ENCODE measurements around the gene DNAJC3. TPM values are rescaled to one million over a fixed set of nuclear protein-coding genes. Genes with fewer than 3 reads are reported as not detected.

Gene DNAJC3
- total RNA-seq, 1 donor from 2014 or later, result 9.5 TPM

- no peak for DNase-seq
- no peak for TF ChIP-seq CTCF (IDR thresholded peaks at IDR 0.05; ENCODE audit: partially characterized antibody, unreplicated experiment)
- Mint-ChIP-seq H3K36me3 (ENCODE audit: unreplicated experiment) (peaks cover 4% of the 10 kb centered on the region), H3K27ac (ENCODE audit: unreplicated experiment) (no peak overlapping the region), H3K4me1 (ENCODE audit: low read depth, unreplicated experiment) (no peaks in the 10 kb centered on the region), H3K27me3 (ENCODE audit: unreplicated experiment) (peaks cover 2% of the 10 kb centered on the region), H3K9me3 (ENCODE audit: unreplicated experiment) (peaks cover 4% of the 10 kb centered on the region), H3K4me3 (ENCODE audit: unreplicated experiment) (no peak overlapping the region)
Measured at GRCh38 chr13:95793018-95793555, 116.1 kb downstream of the DNAJC3 start.

DNA sequence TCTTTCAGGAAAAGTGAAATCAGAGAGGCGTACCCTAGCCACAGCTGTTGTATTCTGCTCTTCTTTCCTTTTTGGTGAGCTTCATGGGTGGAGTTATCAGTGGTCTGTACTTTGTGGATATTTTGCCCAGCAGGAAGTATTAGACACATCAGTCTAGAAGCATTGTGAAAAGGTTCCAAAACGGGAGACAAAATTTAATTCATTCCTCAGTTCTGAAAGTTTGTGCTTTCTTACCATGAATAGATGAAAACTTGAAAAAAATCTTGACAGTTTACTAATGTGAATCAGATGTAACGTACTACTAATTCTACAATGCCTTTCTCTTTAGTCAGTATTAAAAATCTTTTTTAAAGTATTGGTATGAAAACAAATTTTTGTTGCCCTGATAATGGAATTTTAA lies 116.8 kb downstream of the DNAJC3 start:
- Mint-ChIP-seq H3K4me3 (ENCODE audit: unreplicated experiment) (no peak overlapping the region), H3K9me3 (ENCODE audit: unreplicated experiment) (peaks cover 4% of the 10 kb centered on the region), H3K27ac (ENCODE audit: unreplicated experiment) (no peak overlapping the region), H3K27me3 (ENCODE audit: unreplicated experiment) (peaks cover 2% of the 10 kb centered on the region), H3K36me3 (ENCODE audit: unreplicated experiment) (peaks cover 4% of the 10 kb centered on the region), H3K4me1 (ENCODE audit: low read depth, unreplicated experiment) (no peaks in the 10 kb centered on the region)
- no peak for TF ChIP-seq CTCF (IDR thresholded peaks at IDR 0.05; ENCODE audit: partially characterized antibody, unreplicated experiment)
- DNase-seq, result no peak

DNA sequence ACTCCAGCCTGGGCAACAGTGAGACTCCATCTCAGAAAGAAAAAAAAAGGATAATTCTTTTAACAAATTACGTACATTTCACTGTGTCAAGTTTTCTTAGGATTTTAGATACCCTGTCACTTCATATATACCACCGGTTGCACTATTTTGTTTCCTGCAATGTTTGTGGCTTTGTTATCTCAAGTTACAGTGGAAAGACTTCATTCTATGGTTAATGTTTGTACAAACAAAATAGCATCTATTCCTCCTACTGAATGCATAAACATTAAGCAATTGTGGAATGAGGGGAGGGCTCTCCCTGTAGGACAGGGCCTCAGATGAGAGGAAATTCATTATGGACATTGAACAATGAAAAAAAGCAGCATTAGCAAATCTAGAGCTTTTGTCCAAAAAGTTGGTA lies 120.1 kb downstream of the DNAJC3 start:
- Mint-ChIP-seq H3K36me3 (ENCODE audit: unreplicated experiment) (no peaks in the 10 kb centered on the region), H3K27ac (ENCODE audit: unreplicated experiment) (no peak overlapping the region)

DNA sequence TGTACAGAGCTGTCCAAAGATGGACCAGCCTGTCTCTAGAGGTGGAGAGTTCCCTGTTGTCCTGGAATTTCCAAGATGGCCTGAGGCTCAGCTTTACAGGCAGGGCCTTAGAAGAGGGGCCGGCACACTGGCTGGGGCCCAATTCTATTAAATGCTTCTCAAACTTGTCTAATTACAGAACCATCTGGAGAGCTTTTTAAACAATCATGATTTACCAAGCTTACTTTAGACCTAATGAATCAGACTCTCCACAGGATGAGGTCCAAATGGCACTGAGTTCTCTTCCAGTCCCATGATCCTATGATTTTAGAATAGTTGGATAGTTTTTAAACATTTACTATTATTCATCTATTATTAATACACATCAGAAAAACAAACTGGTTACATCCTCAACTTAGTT lies 123.5 kb downstream of the DNAJC3 start:
- Mint-ChIP-seq H3K9me3 (ENCODE audit: unreplicated experiment) (no peaks in the 10 kb centered on the region), H3K27me3 (ENCODE audit: unreplicated experiment) (no peaks in the 10 kb centered on the region), H3K36me3 (ENCODE audit: unreplicated experiment) (peaks cover 5% of the 10 kb centered on the region), H3K27ac (ENCODE audit: unreplicated experiment) (no peak overlapping the region), H3K4me3 (ENCODE audit: unreplicated experiment) (no peak overlapping the region), H3K4me1 (ENCODE audit: low read depth, unreplicated experiment) (no peaks in the 10 kb centered on the region)
- no peak for TF ChIP-seq CTCF (IDR thresholded peaks at IDR 0.05; ENCODE audit: partially characterized antibody, unreplicated experiment)
- no peak for DNase-seq

More for the DNA sequence above, 120.1 kb downstream of the DNAJC3 start:
- H3K9me3 Mint-ChIP-seq (ENCODE audit: unreplicated experiment), result peaks cover 2% of the 10 kb centered on the region
- no peaks in the 10 kb centered on the region for H3K27me3 Mint-ChIP-seq (ENCODE audit: unreplicated experiment)
- H3K4me3 Mint-ChIP-seq (ENCODE audit: unreplicated experiment), result no peak overlapping the region
- no peaks in the 10 kb centered on the region for H3K4me1 Mint-ChIP-seq (ENCODE audit: low read depth, unreplicated experiment)
- TF ChIP-seq CTCF (IDR thresholded peaks at IDR 0.05; ENCODE audit: partially characterized antibody, unreplicated experiment), result no peak
- DNase-seq, result no peak

DNA sequence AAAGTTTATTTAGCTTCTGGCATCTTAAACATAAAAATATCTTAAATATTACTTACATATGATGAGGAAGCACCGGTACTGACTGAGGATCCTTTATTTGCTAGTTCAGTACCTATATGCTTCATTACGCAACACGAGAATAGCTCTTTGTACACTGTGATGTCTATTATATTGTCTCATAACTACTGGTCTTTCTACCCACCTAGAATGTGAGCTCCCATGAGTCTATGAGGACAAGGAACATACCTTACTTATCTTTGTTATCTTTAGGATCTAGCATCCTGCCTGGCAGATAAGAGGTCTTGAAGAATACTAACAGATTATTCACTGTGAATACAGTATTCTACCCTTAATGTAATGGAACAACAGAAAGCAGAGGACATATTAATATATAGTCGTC lies 124.9 kb downstream of the DNAJC3 start:
- Mint-ChIP-seq H3K36me3 (ENCODE audit: unreplicated experiment) (peaks cover 16% of the 10 kb centered on the region), H3K4me3 (ENCODE audit: unreplicated experiment) (no peak overlapping the region), H3K27ac (ENCODE audit: unreplicated experiment) (no peak overlapping the region), H3K27me3 (ENCODE audit: unreplicated experiment) (no peaks in the 10 kb centered on the region), H3K4me1 (ENCODE audit: low read depth, unreplicated experiment) (no peaks in the 10 kb centered on the region), H3K9me3 (ENCODE audit: unreplicated experiment) (no peaks in the 10 kb centered on the region)
- TF ChIP-seq CTCF (IDR thresholded peaks at IDR 0.05; ENCODE audit: partially characterized antibody, unreplicated experiment), result no peak
- no peak for DNase-seq
